IPS DF 6.9 (cell line): Measurements from ENCODE around the gene STEEP1.
"Not testable (repeated sequence)": the region's sequence is repeated elsewhere in the genome, so short reads cannot be mapped to it uniquely, and the experiment has no call there.

Source experiments
- DNase-seq: peaks from one replicate; pipeline ENCODE4 v3.0.0-alpha.2; 2013; ENCODE audit warnings: low read depth, low spot score
- H3K27ac ChIP-seq: one replicate; pipeline ENCODE4 v1.5.1; 2013; ENCODE audit warnings: low read length, control low read depth
- H3K27me3 ChIP-seq: 2 replicates; pipeline ENCODE4 v1.6.1; 2013; ENCODE audit warnings: mild to moderate bottlenecking, low read length; ENCODE audit not compliant: control insufficient read depth, insufficient read depth
- H3K36me3 ChIP-seq: 2 replicates; pipeline ENCODE4 v1.6.1; 2013; ENCODE audit warnings: low read length; ENCODE audit not compliant: control insufficient read depth, insufficient read depth
- H3K4me1 ChIP-seq: 2 replicates; pipeline ENCODE4 v1.6.1; 2013; ENCODE audit warnings: low read length; ENCODE audit not compliant: control insufficient read depth, insufficient read depth
- H3K4me3 ChIP-seq: 2 replicates; pipeline ENCODE4 v1.5.1; 2013; ENCODE audit warnings: mild to moderate bottlenecking, low read length
- H3K9me3 ChIP-seq: 2 replicates; pipeline ENCODE4 v1.6.1; 2013; ENCODE audit warnings: low read length, inconsistent platforms; ENCODE audit not compliant: control insufficient read depth, insufficient read depth
- WGBS: extraction: QIAGEN DNeasy Blood & Tissue Kit; methylation state at CpG from one replicate; pipeline ENCODE4 v1.1.7; 2013; ENCODE audit warnings: mixed read lengths, missing lambda C conversion rate; ENCODE audit not compliant: insufficient read length, insufficient coverage; 5-methylcytosine and 5-hydroxymethylcytosine counted together

The STEEP1 gene

DNA sequence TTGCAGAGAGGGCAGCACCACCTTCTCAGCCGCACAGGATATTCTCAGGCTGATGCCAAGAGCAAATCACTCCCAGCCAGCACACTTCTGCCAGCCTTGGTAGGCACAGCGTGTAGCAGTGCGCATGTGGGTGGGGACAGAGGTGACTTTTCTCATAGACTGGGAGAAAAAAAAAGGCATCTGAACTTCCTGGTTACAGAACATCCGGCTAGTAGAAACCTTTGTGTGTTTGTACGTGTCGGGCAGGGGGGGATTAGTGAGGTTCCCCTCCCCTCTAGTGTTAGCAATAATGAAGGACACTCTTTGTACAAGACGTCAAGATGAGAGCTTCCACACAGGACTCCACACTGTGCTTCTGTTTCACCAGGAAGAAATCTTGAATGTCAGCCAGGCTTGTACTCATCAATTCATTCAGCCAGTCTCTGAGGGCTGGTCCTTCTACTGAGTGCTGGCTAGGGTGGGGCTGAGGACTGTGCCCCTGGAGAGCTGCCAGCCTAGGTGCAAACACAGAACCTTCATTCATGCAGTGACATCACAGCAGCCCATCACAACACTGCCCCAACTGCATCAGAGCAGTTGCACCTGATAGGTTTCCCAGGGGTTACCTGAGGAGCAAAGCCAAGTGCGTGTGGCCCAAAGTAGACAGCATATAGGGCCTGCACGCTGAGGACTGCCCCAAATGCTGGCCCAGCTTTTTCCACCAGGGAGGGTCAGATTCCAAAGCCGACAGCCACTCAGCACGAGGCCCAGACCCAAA, 62.3 kb downstream of the STEEP1 start:
- WGBS: no CpG with 5 or more reads among the region's 11 CpGs
- Histone ChIP-seq H3K27me3 (no peaks in the 10 kb centered on the region), H3K36me3 (no peaks in the 10 kb centered on the region), H3K27ac (no peak overlapping the region), H3K4me1 (0 out of 2 replicates have a peak, but pooled peaks cover 1% of the 10 kb centered on the region), H3K9me3 (no peaks in the 10 kb centered on the region), H3K4me3 (no peak overlapping the region)
- no peak for DNase-seq

GRCh38 chrX:119501511-119502148, 63.6 kb downstream of the STEEP1 start:
- Histone ChIP-seq H3K27me3 (no peaks in the 10 kb centered on the region), H3K27ac (no peak overlapping the region), H3K36me3 (no peaks in the 10 kb centered on the region), H3K4me3 (no peak overlapping the region), H3K4me1 (0 out of 2 replicates have a peak, but pooled peaks cover 1% of the 10 kb centered on the region), H3K9me3 (no peaks in the 10 kb centered on the region)
- DNase-seq: no peak
- no CpG with 5 or more reads among the region's 7 CpGs for WGBS

GRCh38 chrX:119500061-119500800, 65.0 kb downstream of the STEEP1 start:
- no peak for DNase-seq
- Histone ChIP-seq H3K9me3 (no peaks in the 10 kb centered on the region), H3K4me1 (0 out of 2 replicates have a peak, but pooled peaks cover 1% of the 10 kb centered on the region), H3K27me3 (no peaks in the 10 kb centered on the region), H3K27ac (no peak overlapping the region), H3K36me3 (no peaks in the 10 kb centered on the region), H3K4me3 (no peak overlapping the region)
- no CpG with 5 or more reads among the region's 13 CpGs for WGBS

GRCh38 chrX:119497185-119497584, 68.0 kb downstream of the STEEP1 start:
- Histone ChIP-seq H3K27ac (no peak overlapping the region), H3K27me3 (no peaks in the 10 kb centered on the region), H3K4me1 (no peaks in the 10 kb centered on the region), H3K36me3 (no peaks in the 10 kb centered on the region), H3K4me3 (no peak overlapping the region), H3K9me3 (no peaks in the 10 kb centered on the region)
- no CpG with 5 or more reads among the region's 1 CpG for WGBS
- DNase-seq: no peak

- no CpG with 5 or more reads among the region's 10 CpGs for WGBS
- DNase-seq: no peak
- Histone ChIP-seq H3K27ac (no peak overlapping the region), H3K4me1 (no peaks in the 10 kb centered on the region), H3K4me3 (no peak overlapping the region), H3K36me3 (no peaks in the 10 kb centered on the region), H3K27me3 (no peaks in the 10 kb centered on the region), H3K9me3 (no peaks in the 10 kb centered on the region)
Measured at GRCh38 chrX:119495734-119496726, 69.2 kb downstream of the STEEP1 start.

GRCh38 chrX:119493851-119494495, 71.2 kb downstream of the STEEP1 start:
- H3K27me3 ChIP-seq, H3K27ac ChIP-seq, H3K36me3 ChIP-seq, DNase-seq, H3K9me3 ChIP-seq, H3K4me1 ChIP-seq, H3K4me3 ChIP-seq: not testable (repeated sequence)
- WGBS: no CpG with 5 or more reads among the region's 10 CpGs

DNA sequence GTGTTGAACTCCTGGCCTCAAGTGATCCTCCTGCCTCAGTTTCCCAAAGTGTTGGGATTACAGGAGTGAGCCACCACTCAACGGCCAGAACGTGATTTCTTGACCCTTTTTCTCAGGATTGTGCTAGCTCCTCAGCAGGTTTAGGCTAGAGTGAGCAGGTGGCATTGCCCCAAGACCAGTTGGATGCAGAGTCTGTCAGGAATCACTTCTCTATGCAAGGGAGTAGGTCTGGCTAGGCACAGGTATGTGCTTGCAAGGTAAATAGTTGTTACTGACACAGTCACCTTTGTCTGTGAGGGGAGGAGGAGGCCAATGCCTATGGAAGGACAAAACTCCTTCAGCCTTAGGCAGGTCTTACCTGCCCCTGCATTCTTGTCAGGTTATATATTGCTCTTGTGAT, 72.7 kb downstream of the STEEP1 start:
- WGBS: no CpG with 5 or more reads among the region's 2 CpGs

GRCh38 chrX:119489212-119490074, 75.8 kb downstream of the STEEP1 start:
- no peaks in the 10 kb centered on the region for H3K9me3 ChIP-seq
- no peaks in the 10 kb centered on the region for H3K36me3 ChIP-seq
- no peak overlapping the region for H3K27ac ChIP-seq
- WGBS: no CpG with 5 or more reads among the region's 13 CpGs
- H3K27me3 ChIP-seq: no peaks in the 10 kb centered on the region
- no peaks in the 10 kb centered on the region for H3K4me1 ChIP-seq
- no peak for DNase-seq
- no peak overlapping the region for H3K4me3 ChIP-seq

More for the DNA sequence above, 72.7 kb downstream of the STEEP1 start:
- no peaks in the 10 kb centered on the region for H3K27me3 ChIP-seq
- no peaks in the 10 kb centered on the region for H3K4me1 ChIP-seq
- H3K36me3 ChIP-seq: no peaks in the 10 kb centered on the region
- DNase-seq: no peak
- no peaks in the 10 kb centered on the region for H3K9me3 ChIP-seq
- H3K27ac ChIP-seq: no peak overlapping the region
- H3K4me3 ChIP-seq: no peak overlapping the region

- Histone ChIP-seq H3K27me3 (no peaks in the 10 kb centered on the region), H3K4me1 (no peaks in the 10 kb centered on the region), H3K9me3 (no peaks in the 10 kb centered on the region), H3K36me3 (no peaks in the 10 kb centered on the region), H3K27ac (no peak overlapping the region), H3K4me3 (no peak overlapping the region)
- DNase-seq: no peak
- WGBS: no CpG with 5 or more reads among the region's 8 CpGs
Measured at GRCh38 chrX:119488749-119489148, 76.5 kb downstream of the STEEP1 start.
